Activated CD8-positive, alpha-beta memory T cell treated with anti-CD3 and anti-CD28 coated beads for 36 hours (primary cell): Measurements from ENCODE around the gene SCN4B. TPM values are rescaled to one million over a fixed set of nuclear protein-coding genes. Genes with fewer than 3 reads are reported as not detected.

Experiments
- CTCF ChIA-PET: fragments of 350-600 bp; sonication (Branson Sonifier 250); formaldehyde crosslinking; loops from one replicate; lab custom pipeline; 2021; ENCODE audit warnings: antibody characterized with exemption; lab: Charles Lee
- POLR2A ChIA-PET: fragments of 350-600 bp; sonication (Branson Sonifier 250); formaldehyde crosslinking; loops from one replicate; lab custom pipeline; 2021; ENCODE audit warnings: antibody characterized with exemption; lab: Charles Lee
- total RNA-seq, 2 experiments: library from RNA; stranded (reverse); gene quantifications; one replicate each; pipeline ENCODE4 v1.2.3, GENCODE V29; 2021

The SCN4B gene
- total RNA-seq, 2 experiments from 2014 or later: 0.19 to 0.29 TPM

GRCh38 chr11:118161786-118162185 is 9.2 kb upstream of the SCN4B start:
- ChIA-PET CTCF (interaction anchor here (1.0 kb wide), 1 partner anchor 9 kb away, joined by 3 read pairs; no protein-coding TSS in a partner anchor), POLR2A (no interaction called here)

GRCh38 chr11:118157186-118157895 is 4.7 kb upstream of the SCN4B start:
- ChIA-PET POLR2A (interaction anchor here (0.6 kb wide), 1 partner anchor 118 kb away, joined by 3 read pairs; no protein-coding TSS in a partner anchor), CTCF (interaction anchor here (1.2 to 3.7 kb wide), 4 partner anchors 12 to 48 kb away, joined by 3 to 25 read pairs (median 4); no protein-coding TSS in a partner anchor)

GRCh38 chr11:118156531-118157185 is 4.0 kb upstream of the SCN4B start:
- ChIA-PET CTCF (interaction anchor here (1.2 to 3.7 kb wide), 4 partner anchors 12 to 48 kb away, joined by 3 to 25 read pairs (median 4); no protein-coding TSS in a partner anchor), POLR2A (no interaction called here)

DNA sequence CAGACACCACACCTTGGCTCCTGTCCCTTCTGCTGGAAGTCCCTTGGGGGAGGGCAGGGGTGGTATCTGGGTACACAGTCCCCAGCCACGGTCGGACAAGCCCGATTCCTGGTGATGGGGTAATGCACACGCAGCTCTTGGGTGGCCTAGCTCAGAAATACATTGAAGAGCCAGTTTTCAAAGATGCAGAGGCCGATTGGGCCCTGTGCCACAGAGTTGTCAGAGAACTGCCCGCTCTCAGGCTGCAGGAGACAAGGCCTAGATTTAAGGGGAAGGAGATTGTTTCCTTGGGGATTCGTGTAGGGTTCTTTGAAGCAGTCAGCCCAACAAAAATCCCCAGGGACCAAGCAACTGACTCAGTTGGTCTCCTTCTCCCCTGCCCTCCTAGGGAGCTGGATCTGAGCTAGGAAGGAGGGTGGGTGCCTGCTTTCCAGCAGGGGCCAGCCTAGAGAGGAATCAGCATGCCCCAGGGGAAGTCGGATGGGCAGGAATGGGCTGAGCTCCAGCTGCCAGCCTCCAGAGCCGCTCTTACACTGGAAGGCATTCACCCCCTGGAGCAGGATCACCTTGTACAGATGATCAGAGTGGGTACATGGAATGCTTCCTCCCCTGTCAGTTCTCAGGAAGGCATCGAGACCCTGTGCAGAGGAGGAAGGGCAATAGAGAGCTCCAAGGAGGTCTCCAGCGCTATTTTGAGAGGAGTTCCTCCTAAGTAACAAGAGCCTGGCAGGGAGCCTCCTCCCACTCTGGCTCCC is 3.3 kb upstream of the SCN4B start:
- POLR2A ChIA-PET: no interaction called here
- CTCF ChIA-PET: interaction anchor here (1.0 to 3.7 kb wide), 4 partner anchors 10 to 47 kb away, joined by 3 to 25 read pairs (median 4); no protein-coding TSS in a partner anchor

DNA sequence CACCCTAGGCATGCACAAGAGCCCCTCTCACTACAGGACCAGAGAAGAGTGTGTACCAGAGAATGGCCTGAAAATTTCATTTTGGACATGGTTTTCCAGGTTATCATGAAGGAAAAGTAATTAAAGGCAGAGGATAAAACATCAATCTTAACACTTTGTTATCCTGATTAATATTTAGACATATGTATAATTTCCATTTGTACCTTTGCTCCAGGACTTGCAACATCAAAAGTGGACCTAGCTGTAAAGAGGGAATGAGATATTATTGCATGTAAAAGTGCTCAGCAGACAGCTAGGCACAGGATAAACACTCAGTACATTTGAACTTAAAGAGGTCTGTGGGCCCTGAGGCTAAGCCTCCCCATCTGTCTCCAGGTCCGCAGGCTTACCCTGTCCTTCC is 2.0 kb upstream of the SCN4B start:
- ChIA-PET CTCF (interaction anchor here (3.7 kb wide), 1 partner anchor 17 kb away, joined by 25 read pairs; no protein-coding TSS in a partner anchor), POLR2A (interaction anchor here (0.5 kb wide), 1 partner anchor 15 kb away, joined by 4 read pairs; no protein-coding TSS in a partner anchor)

DNA sequence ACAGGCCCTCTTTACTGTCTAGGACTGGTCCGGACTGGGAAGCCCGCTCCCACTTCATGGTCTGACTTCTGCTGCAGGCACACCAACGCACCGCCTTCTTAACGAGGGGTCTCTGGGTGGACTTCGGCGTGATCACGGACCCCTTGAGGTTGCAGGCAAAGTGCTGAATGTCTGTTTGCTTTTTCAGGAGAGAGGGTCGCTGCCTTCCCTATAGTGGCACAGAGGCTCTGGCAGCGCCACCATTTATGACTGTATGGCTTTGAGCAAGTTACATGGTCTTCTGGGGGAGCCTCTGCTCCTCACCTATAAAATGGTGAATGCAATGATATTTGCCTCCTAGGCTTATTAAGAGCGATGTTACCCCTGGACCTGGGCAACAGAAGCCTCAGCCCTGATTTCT is 1.4 kb upstream of the SCN4B start:
- CTCF ChIA-PET: interaction anchor here (3.7 kb wide), 1 partner anchor 18 kb away, joined by 25 read pairs; no protein-coding TSS in a partner anchor

DNA sequence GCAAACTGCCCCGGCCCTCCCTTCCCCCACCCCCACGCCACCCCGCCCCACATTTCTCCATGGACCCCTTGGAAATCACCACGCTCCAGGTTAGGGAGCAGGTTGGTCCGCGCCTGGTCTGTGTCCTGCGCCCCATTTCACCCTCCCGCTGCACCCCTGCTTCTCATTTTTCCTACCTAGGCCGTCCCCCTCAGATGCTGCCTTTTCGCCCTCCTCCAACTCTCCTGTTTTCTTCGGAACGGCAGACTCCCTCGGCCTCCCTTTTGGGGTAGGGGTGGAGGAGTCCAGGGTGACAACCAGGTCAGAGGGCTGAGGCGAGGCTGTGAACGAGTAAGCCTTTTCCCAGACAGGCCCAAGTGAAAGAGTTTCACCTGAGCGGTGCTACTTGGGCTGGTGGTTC is 893 bp upstream of the SCN4B start:
- POLR2A ChIA-PET: no interaction called here
- CTCF ChIA-PET: interaction anchor here (1.2 to 2.2 kb wide), 2 partner anchors 12 to 18 kb away, joined by 6 to 9 read pairs; no protein-coding TSS in a partner anchor

More for the DNA sequence above, 1.4 kb upstream of the SCN4B start:
- POLR2A ChIA-PET: no interaction called here

DNA sequence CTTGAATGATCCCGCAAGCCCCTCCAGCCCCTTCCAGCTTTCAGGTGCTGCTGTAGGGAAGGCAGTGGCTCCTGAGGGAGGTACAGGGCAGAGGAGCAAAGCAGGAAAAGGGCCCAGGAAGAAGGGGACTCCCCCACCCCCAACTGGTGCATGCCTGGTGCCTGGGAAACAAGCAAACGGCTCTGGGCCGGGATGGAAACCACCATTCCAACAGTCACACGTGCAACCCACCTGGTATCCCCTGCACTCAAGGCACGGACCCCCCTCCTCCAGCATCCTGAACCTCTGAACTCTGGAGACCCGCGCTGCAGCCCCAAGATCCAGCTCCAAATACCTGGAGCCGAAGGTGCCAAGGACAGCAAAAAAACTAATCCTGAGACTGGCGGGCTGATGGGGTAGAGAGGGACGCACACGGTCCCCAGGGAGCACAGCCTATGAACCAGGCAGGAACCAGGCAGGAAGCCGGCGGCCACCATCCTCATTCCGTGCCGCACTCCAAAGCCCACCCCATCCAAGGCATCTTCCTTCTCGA is 537 bp downstream of the SCN4B start:
- CTCF ChIA-PET: interaction anchor here (0.7 to 2.2 kb wide), 4 partner anchors 13 to 322 kb away, joined by 3 to 9 read pairs (median 5); no protein-coding TSS in a partner anchor
- POLR2A ChIA-PET: interaction anchor here (0.6 kb wide), 1 partner anchor 1054 kb away, joined by 3 read pairs; the partner anchor contains the start of gene CBL

DNA sequence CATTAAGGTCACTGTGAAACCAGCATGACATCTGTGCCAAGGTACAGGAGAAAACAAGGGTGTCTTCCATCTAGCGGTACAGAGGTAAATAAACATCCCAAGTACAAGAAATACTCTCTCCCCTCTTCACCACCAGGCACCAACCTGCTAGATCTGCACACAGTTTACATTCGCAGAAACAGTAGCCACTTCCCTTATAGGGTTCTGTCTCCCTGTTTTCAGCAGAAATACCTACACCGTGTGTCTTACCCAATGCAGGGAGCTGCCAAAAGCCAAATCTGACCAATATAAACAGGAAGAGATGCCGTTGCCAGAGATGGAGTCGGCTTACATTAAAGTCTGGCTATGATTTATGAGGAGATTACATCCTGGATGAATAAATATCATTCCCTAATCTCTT is 1.2 kb downstream of the SCN4B start:
- ChIA-PET CTCF (interaction anchor here (2.2 kb wide), 1 partner anchor 20 kb away, joined by 9 read pairs; no protein-coding TSS in a partner anchor), POLR2A (no interaction called here)

- CTCF ChIA-PET: interaction anchor here (0.6 to 3.8 kb wide), 3 partner anchors 23 to 193 kb away, joined by 3 to 18 read pairs (median 6); partner anchors contain the start of gene CD3D
- POLR2A ChIA-PET: no interaction called here
Observed at GRCh38 chr11:118149493-118149892, 3.1 kb downstream of the SCN4B start.

GRCh38 chr11:118148856-118149255 is 3.8 kb downstream of the SCN4B start:
- ChIA-PET CTCF (interaction anchor here (1.5 to 3.8 kb wide), 2 partner anchors 23 to 147 kb away, joined by 6 to 18 read pairs; no protein-coding TSS in a partner anchor), POLR2A (interaction anchor here (0.5 kb wide), 1 partner anchor 28 kb away, joined by 4 read pairs; the partner anchor contains the start of gene SCN2B)

DNA sequence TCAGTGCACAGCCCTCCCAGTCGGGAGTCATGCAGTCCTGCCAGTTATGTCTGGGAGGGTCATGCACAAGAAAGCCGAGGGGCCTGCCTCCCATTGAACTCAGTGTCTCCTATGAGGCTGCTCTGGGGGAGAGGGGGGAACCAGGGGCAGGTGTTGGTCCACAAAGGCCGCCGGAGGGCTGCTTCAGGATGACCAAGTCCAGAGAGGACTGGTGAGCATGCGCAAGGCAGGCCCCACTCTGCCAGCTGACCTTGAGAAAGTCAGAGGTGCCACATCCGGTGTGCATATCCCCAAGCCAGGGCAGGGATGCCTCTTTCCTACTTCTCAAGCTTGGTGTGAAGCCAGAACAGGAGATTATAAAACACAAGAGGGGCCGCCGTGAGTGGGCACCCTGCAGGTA is 4.4 kb downstream of the SCN4B start:
- POLR2A ChIA-PET: interaction anchor here (0.5 kb wide), 1 partner anchor 28 kb away, joined by 4 read pairs; the partner anchor contains the start of gene SCN2B

GRCh38 chr11:118147502-118147901 is 5.1 kb downstream of the SCN4B start:
- CTCF ChIA-PET: interaction anchor here (3.8 to 4.2 kb wide), 2 partner anchors 23 to 25 kb away, joined by 18 to 37 read pairs; no protein-coding TSS in a partner anchor
- POLR2A ChIA-PET: no interaction called here

More for the DNA sequence above, 4.4 kb downstream of the SCN4B start:
- CTCF ChIA-PET: interaction anchor here (1.5 to 3.8 kb wide), 2 partner anchors 24 to 147 kb away, joined by 6 to 18 read pairs; no protein-coding TSS in a partner anchor

DNA sequence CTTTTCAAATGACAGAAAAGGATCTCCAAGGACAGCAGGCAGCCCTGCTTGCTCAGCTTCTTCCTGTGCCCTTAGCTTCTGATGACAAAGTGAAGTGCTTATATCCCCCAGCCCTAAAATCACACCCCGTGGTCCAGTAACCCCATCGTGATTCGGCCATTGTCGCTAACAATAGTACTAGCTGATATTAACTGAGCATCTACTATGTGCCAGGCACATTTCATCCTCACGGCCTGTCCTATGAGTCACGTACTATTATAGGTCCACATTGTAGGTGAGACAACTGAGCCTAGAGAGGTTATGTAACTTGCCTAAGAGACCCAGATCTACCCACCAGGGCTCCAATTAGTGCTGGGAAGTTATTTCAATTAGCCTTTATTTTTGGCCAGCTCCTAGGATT is 6.1 kb downstream of the SCN4B start:
- ChIA-PET CTCF (interaction anchor here (1.1 to 4.2 kb wide), 6 partner anchors 9 to 113 kb away, joined by 3 to 37 read pairs (median 4); no protein-coding TSS in a partner anchor), POLR2A (no interaction called here)

GRCh38 chr11:118145285-118146227 is 7.1 kb downstream of the SCN4B start:
- ChIA-PET POLR2A (no interaction called here), CTCF (interaction anchor here (0.6 to 4.2 kb wide), 12 partner anchors 10 to 259 kb away, joined by 3 to 37 read pairs (median 4); no protein-coding TSS in a partner anchor)

GRCh38 chr11:118144301-118145268 is 8.0 kb downstream of the SCN4B start:
- ChIA-PET POLR2A (no interaction called here), CTCF (interaction anchor here (0.6 to 4.2 kb wide), 8 partner anchors 12 to 215 kb away, joined by 3 to 37 read pairs (median 4); partner anchors contain the start of gene UBE4A)
